ENCODE measurements around the gene TWF2.
A peak's percentile ranks its signal among the peaks of the same experiment; 100 is the strongest.
"Not testable (repeated sequence)": the region's sequence is repeated elsewhere in the genome, so short reads cannot be mapped to it uniquely, and the experiment has no call there.

Gene TWF2

DNA sequence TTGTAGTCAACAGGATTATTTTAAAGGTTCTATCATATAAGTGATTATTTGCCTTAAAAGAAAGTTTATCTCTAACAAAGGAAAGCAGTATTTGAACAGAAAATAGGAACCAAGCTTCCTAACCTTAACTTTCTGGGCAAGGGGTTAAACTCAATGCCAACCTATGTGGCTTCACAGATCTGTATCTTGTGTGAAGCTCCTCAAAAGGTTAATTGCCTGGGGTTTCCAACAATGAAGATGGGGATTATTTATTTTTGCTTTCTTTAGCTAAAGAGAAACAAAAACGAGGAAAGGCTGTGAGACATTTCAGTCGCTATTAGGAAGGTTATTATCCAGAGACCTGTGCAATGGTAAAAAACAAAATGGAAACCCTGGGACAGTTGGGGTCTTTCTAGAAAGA lies 40.6 kb upstream of the TWF2 start:
- TF ChIP-seq, protein P1, sequence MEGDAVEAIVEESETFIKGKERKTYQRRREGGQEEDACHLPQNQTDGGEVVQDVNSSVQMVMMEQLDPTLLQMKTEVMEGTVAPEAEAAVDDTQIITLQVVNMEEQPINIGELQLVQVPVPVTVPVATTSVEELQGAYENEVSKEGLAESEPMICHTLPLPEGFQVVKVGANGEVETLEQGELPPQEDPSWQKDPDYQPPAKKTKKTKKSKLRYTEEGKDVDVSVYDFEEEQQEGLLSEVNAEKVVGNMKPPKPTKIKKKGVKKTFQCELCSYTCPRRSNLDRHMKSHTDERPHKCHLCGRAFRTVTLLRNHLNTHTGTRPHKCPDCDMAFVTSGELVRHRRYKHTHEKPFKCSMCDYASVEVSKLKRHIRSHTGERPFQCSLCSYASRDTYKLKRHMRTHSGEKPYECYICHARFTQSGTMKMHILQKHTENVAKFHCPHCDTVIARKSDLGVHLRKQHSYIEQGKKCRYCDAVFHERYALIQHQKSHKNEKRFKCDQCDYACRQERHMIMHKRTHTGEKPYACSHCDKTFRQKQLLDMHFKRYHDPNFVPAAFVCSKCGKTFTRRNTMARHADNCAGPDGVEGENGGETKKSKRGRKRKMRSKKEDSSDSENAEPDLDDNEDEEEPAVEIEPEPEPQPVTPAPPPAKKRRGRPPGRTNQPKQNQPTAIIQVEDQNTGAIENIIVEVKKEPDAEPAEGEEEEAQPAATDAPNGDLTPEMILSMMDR (IDR thresholded peaks at IDR 0.05; ENCODE audit: low read depth, low read length, missing control alignments) = no peak
- no peak for DNase-seq (ENCODE audit: extremely low read depth, low read depth)
- peak overlapping the region; percentile 84 for H3K4me3 ChIP-seq (replicated peaks; ENCODE audit: low read depth, low read length)

DNA sequence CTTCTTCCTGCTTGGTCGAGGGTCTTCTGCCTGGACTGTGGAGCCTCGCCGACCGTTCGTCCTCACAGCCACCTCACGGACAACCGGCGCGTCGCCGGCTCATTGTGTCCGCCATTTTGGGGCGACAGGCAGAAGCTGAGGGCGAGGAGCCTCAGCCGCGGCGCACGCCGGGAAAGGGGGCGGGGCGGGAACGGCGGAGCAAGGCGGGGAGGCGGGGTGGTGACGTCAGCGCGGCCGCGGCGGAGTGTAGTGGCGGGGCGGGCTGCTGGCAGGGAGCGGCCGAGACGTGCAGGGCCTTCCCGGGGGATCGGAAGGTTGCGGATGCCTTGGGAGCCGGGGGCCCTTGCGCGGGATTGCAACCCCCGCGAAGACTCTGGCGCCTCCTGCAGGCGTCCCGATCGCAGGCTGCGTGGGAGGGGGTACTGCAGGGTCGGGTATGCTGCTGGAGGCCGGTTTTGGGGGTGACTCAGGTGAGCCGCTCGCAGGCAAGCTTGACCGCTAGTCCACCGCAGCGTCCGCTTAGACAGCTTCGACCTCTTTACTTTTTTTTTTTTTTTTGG lies 39.6 kb upstream of the TWF2 start, which contains the start of gene WDR82:
WDR82 (minus strand) TSS at position 140 of the 560 bp plus-strand sequence. CDS start 288 bp downstream, outside the sequence.
- TF ChIP-seq, protein P1 (IDR thresholded peaks at IDR 0.05; ENCODE audit: low read depth, low read length, missing control alignments) = peak; percentile 58
- peak; percentile 48 for DNase-seq (ENCODE audit: extremely low read depth, low read depth)
- H3K4me3 ChIP-seq (replicated peaks; ENCODE audit: low read depth, low read length) = peak within 1 kb of the TSS; percentile 84

DNA sequence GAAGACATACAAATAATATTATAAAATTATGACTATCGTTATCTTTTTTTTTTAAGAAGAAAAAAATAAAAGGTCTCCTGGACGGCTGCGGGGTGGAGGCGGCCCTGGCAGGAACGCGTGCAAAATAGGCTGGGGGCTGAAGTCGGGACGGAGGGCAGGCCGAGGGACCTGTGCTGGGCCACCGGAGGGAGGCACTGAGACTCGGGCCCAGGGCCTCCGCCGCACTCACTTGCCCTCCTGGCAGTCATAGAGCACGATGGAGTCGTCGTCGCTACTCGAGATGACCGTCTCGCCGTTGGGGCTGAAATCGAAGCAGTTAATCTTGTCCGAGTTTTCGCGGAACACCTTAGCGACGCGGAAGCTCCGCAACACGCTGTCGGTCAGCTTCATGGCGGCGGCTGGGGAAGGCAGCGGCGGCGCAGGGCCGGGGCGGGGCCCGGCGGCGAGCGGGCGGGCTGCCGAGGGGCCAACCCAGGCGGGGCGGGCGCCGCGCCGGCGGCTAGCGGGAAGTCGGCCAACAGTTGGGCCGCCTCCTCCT lies 39.1 kb upstream of the TWF2 start:
- TF ChIP-seq, protein P1 (IDR thresholded peaks at IDR 0.05; ENCODE audit: low read depth, low read length, missing control alignments) = peak; percentile 14
- DNase-seq (ENCODE audit: extremely low read depth, low read depth) = no peak
- peak overlapping the region; percentile 84 for H3K4me3 ChIP-seq (replicated peaks; ENCODE audit: low read depth, low read length)

DNA sequence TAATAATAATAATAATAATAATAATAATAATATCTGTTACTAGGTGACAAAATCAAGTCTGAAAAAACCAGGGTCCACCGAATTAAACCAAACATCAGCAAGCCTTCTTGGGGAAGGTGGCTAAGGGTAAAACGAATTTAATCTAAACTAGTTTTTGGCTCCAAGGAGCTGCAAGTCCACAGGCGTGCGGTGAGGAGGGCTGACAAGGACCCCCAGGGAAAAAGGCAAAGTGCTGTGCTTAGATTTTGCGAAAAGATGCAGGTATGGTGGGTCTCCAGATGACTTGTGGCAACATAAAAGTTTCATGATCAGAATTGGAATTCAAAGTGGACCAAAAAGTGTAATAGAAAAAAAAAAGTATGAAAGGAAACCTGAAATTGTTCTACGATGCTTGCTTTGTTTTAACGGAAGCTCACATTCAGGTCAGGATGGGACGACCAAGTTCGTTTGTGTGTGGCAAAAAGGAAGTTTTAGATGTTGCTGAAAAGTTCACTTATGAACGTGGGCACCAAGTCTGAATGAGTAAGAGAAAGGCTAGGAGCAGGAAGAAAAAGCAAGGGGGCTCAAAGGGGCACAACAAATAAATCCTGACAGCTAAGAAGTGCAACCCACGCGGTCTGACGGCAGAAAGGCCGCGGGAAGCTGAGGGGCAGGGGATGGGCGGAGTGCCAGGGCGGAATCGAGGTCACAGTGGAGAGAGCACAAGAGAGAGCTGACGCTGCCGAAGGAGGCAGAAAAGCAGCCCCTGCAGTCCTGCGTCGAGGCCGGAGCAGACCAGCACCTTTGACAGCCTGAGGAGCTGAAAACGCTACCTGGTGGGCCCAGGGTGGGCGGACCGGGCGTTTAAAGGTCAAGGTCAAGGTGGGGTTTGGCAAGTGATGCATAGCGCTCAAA lies 38.4 kb upstream of the TWF2 start:
- peak; percentile 26 for DNase-seq (ENCODE audit: extremely low read depth, low read depth)
- H3K4me3 ChIP-seq (replicated peaks; ENCODE audit: low read depth, low read length) = peak overlapping the region; percentile 84
- TF ChIP-seq, protein P1 (IDR thresholded peaks at IDR 0.05; ENCODE audit: low read depth, low read length, missing control alignments) = no peak

DNA sequence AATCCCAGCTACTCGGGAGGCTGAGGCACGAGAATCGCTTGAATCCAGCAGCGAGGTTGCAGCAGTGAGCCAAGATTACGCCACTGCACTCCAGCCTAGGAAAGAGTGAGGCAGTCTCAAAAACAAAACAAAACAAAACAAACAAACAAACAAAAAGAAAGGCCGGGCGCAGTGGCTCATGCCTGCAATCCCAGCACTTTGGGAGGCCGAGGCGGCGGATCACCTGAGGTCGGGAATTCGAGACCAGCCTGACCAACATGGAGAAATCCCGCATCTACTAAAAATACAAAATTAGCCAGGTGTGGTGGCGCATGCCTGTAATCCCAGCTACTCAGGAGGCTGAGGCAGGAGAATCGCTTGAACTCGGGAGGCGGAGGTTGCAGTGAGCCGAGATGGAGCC lies 35.8 kb upstream of the TWF2 start:
- H3K4me3 ChIP-seq (replicated peaks; ENCODE audit: low read depth, low read length); DNase-seq (ENCODE audit: extremely low read depth, low read depth): not testable (repeated sequence)

DNA sequence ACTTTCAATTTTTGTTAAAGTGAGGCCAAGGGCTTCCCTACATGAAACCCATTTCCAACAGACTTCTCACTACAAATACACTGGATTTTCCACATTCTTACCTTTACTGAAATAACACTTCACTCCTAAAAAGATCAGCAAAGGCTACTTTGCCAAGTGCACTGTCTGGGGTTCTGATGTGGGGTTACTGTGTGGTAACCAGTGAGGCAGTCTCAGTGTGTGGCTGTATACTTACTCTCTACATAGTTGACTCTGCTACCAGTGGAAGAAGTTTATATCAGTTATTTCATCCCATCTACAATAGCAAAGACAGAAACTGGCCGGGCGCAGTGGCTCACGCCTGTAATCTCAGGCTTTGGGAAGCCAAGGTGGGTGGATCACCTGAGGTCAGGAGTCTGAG lies 33.9 kb upstream of the TWF2 start:
- no peak overlapping the region for H3K4me3 ChIP-seq (replicated peaks; ENCODE audit: low read depth, low read length)
- TF ChIP-seq, protein P1 (IDR thresholded peaks at IDR 0.05; ENCODE audit: low read depth, low read length, missing control alignments) = no peak
- DNase-seq (ENCODE audit: extremely low read depth, low read depth) = no peak

DNA sequence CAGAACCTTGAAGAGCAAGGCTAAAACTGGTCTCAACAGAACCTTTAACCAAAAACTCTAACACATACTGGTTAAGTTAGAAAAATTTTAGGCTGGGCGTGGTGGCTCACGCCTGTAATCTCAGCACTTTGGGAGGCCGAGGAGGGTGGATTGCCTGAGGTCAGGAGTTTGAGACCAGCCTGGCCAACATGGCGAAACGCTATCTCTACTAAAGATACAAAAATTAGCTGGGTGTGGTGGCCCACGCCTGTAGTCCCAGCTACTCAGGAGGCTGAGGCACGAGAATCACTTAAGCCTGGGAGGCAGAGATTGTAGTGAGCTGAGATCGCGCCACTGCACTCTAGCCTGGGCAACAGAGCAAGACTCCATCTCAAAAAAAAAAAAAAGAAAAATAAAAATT lies 33.2 kb upstream of the TWF2 start:
- not testable (repeated sequence) for H3K4me3 ChIP-seq (replicated peaks; ENCODE audit: low read depth, low read length); DNase-seq (ENCODE audit: extremely low read depth, low read depth)

Data from HFF-Myc (cell line).